Fibroblast of skin of right quadriceps (primary cell): ENCODE results near the gene CCDC144A.
A peak's percentile ranks its signal among the peaks of the same experiment; 100 is the strongest.
"Not testable (repeated sequence)": the region's sequence is repeated elsewhere in the genome, so short reads cannot be mapped to it uniquely, and the experiment has no call there.

Experiments used
- DNase-seq: peaks from one replicate; pipeline ENCODE4 v3.0.0-alpha.2; 2013

Gene CCDC144A, protein sequence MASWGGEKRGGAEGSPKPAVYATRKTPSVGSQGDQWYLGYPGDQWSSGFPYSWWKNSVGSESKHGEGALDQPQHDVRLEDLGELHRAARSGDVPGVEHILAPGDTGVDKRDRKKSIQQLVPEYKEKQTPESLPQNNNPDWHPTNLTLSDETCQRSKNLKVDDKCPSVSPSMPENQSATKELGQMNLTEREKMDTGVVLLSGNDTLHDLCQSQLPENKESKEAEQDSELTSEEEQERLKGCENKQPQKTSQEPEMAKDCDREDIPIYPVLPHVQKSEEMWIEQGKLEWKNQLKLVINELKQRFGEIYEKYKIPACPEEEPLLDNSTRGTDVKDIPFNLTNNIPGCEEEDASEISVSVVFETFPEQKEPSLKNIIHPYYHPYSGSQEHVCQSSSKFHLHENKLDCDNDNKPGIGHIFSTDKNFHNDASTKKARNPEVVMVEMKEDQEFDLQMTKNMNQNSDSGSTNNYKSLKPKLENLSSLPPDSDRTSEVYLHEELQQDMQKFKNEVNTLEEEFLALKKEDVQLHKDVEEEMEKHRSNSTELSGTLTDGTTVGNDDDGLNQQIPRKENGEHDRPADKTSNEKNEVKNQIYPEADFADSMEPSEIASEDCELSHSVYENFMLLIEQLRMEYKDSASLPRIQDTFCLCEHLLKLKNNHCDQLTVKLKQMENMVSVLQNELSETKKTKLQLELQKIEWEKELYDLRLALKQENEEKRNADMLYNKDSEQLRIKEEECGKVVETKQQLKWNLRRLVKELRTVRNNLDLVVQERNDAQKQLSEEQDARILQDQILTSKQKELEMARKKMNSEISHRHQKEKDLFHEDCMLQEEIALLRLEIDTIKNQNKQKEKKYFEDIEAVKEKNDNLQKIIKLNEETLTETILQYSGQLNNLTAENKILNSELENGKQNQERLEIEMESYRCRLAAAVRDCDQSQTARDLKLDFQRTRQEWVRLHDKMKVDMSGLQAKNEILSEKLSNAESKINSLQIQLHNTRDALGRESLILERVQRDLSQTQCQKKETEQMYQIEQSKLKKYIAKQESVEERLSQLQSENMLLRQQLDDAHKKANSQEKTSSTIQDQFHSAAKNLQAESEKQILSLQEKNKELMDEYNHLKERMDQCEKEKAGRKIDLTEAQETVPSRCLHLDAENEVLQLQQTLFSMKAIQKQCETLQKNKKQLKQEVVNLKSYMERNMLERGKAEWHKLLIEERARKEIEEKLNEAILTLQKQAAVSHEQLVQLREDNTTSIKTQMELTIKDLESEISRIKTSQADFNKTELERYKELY (N-terminal part only)

GRCh38 chr17:16689731-16690281, at the start of gene CCDC144A:
Gene CCDC144A (plus strand): TSS chr17:16690241. CDS start chr17:16690401, 160 bp downstream.
- not testable (repeated sequence) for DNase-seq

DNA sequence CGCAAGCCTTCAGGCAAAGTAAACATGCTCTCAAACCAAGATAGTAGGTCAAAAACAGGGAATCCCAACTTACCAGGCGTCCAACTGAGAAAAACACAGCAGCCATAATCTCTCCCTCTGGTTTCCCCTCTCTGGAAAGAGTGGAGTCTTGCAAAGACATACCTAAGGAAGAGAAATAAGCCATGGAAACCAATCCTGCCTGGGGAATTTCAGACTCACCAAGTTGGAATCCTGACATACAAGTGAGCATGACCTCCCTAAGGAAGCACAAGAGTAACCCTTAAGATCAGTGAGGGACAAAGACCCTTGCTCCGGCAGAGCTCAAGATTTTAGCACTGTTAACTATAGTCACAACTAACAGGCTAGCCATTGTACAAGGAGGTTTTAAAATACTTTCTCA, 40.5 kb upstream of the CCDC144A start:
- DNase-seq, result no peak

DNA sequence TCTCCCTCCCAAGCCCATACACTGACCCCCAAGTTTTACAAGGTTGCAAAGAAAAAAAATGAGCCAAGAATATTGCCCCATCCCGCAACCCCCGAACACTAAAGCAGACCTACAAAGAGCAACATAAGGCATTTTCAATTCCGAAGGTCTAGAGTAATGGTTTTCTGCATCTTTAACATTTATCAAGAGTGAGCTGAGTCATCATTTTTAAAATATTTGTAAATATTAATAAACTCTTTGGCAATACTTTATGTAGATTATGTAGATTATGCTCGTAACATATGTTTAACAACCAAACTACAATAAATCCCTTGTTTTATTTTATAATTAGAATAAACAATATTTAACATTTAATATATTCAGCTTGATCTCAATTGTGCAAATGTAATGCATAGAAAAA, 37.8 kb upstream of the CCDC144A start:
- DNase-seq, result no peak

DNA sequence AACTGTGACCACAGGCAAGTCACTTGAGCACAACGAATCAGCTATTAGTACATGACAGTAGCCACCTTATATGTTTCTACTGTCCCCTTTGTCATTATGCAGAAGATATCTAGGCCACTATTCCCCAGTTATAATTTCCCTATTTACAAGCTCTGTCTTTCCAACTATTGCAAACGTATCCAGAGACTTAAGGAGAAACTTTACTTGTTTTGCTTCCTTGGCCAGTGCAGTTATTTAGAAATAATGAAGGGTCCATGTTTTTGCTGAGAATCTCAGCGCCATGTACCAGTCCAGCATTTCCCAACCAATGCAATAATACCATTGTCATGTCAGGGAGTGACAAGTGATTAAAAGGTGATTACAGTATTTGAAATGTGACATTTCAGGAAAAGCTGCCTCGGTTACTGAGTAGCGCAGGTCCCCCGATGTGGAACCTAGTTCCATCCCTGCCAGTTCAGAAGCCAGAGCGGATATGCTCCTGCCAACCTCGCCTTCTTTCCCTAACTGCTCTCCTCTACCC, 37.1 kb upstream of the CCDC144A start:
- no peak for DNase-seq

DNA sequence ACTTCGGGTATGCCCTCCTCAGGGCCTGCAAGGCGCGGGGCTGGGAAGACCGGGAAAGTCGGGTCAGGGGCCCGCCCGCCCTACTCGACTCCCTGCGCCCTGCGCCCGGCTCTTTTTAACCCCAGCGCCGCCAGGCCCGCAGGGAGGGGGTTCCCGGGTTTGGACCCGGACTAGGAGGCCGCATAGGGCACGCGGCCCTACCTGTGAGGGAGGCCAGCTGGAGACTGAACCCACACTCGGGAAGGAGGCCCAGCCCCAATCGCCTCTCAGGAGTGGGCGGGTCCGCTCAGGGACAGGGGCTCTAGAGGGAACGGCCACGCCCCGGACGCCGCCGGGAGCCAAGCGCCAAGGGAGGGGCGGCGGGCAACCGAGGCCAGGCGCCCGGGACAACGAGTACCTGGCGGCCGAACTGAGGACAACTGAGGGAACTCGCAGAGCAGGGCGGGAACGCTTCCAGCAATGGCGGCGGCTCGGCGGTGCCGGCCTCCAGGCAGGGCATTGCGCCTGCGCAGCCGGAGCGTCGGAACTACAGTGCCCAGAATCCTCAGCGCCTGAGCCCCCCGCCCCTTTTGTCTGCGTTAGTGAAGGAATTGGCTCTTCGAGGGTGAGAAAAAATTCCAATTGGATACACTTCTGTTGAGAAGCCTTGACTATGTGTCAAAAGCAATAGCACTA, 36.5 kb upstream of the CCDC144A start, which contains the start of gene ZNF624:
TSS of gene ZNF624 (minus strand) at position 484 of the 675 bp plus-strand sequence.
- peak; percentile 91 for DNase-seq

DNA sequence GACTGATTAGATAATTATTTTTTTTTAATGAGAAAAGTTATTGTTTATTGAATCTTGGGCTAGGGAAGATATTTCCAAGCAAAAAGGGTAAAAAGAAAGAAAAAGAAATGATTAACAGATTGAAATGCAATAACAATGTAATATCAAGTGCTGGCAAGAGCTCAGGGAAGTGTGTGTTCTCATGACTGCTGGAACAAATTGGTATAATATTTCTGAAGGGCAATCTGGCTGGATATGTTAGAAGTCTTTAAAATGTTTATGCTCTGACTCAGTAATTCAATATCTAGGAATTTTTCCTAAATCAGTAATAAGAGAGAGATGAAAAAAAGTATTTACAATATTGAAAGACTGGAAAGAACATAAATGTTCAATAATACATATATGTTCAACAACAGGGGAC, 28.8 kb upstream of the CCDC144A start:
- DNase-seq, result no peak

DNA sequence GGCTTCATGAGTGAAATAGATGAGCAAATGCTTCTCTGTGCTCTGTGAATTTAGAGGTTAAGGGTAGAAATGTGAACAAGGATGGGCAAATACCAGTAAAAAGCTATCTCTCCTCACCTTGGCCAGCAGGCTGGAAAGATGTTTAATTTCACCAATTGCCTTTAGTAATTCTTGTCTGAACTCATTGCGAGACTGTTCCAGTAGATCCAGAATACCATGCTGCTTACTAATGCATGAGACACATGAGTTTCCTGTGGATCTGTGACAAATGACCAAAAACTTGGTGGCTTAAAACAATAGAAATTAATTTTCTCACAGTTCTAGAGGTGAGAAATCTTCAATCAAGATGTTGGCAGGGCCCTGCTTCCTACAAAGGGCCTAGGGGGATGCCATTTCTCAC, 27.1 kb upstream of the CCDC144A start:
- DNase-seq, result no peak

- DNase-seq, result not testable (repeated sequence)
Measured at GRCh38 chr17:16666553-16666906, 23.5 kb upstream of the CCDC144A start.

DNA sequence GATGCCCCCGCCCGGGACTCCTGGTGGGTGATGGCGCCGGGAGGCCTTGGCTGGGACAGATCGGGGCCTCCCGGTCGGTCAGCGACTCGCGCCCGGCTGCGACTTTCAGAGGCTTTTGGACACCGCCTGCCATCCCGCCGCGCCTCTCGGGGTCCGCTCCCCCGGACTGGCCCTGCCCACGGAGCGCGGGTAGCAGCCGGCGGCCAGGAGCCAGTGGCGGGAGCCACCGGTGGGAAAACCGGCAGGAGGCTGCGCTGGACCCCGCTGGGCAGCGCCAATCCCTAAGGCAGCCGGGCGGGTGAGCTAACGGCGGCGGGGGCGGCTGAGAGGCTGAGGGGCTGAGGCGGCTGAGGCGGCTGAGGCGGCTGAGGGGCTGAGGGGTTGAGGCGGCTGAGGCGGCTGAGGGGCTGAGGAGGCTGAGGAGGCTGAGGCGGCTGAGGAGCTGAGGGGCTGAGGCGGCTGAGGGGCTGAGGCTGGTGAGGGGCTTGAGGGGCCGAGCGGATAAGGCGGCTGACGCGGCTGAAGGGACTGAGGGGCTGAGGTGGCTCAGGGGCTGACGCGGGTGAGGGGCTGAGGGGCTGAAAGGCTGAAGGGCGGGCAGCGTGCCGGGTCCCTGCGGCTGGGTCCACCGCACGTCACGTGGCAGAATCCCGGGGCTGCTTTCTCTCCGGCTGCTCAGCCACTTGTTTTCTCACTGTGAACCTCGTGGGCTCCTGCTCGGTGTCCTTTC, 23.0 kb upstream of the CCDC144A start:
- not testable (repeated sequence) for DNase-seq

DNA sequence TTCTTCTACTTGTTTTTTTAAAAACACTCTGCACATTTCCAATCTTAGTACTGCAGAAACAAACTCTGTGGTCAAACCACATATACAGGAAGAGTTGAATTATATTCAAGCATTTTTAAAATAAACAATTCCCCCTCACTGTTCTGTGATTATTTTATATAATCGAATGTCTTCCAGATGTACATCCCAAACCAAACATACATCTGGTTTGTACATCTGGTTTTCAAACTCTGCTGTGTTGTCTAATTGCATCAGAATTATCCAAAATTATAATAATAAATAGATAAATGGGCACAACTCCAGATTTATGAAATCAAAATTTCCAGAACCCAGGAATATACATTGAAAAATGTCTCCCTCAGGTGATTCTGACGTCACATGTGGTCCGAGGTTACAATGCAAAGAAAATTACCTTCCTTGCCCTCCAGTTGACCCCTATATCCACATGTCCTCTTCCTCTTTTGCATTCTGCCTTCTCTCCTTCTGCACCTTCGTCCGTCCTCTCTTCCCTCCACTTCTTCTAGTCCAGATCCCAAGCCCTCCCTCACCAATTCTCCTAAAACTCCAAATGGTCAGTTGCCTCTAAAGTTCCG, 13.3 kb upstream of the CCDC144A start:
- peak; percentile 12 for DNase-seq

DNA sequence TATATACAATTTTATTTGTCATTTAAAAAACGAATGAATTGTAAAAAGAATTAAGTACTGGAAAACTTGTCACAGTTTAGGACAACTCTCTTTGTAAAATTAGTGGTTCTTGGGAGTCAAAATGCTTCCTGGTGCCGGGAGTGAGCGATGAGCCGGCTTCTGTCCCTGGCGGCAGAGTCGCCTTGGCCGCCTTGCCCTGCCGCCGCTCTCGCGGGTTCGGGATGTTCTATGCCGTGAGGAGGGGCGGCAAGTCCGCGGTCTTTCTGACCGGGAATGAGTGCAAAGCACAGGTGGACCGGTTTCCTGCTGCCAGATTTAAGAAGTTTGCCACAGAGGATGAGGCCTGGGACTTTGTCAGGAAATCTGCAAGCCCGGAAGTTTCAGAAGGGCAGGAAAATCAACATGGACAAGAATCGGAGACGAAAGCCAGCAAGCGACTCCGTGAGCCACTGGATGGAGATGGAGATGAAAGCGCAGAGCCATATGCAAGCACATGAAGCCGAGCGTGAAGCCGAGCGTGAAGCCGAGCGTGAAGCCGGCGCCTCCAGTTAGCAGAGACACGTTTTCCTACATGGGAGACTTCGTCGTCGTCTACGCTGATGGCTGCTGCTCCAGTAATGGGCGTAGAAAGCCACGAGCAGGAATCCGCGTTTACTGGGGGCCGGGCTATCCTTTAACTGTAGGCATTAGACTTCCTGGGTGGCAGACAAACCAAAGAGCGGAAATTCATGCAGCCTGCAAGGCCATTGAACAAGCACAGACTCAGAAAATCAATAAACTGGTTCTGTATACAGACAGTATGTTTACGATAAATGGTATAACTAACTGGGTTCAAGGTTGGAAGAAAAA, 6.5 kb upstream of the CCDC144A start:
- DNase-seq, result not testable (repeated sequence)

GRCh38 chr17:16686019-16686418, 4.0 kb upstream of the CCDC144A start:
- not testable (repeated sequence) for DNase-seq

DNA sequence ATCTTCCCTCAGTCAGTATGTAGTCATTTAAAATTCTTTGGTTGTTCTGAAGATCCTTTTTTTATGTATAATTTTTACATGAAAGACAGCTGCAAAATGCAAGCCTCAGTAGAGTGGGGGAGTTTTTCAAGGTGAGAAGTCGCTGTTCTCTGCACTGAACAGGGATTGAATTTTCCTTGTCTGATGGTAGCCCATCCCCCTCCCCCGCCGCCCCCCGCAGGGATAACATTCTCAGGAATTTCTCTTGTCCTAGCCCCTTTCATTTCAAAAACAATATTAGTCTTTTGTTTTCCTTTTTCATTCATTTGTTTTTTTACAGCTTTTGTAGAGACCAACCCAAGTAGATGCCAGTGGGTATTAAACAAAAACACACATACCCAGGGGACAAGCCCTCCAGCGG, 2.9 kb upstream of the CCDC144A start:
- not testable (repeated sequence) for DNase-seq

GRCh38 chr17:16690447-16690846, 406 bp downstream of the CCDC144A start:
- DNase-seq, result not testable (repeated sequence)

DNA sequence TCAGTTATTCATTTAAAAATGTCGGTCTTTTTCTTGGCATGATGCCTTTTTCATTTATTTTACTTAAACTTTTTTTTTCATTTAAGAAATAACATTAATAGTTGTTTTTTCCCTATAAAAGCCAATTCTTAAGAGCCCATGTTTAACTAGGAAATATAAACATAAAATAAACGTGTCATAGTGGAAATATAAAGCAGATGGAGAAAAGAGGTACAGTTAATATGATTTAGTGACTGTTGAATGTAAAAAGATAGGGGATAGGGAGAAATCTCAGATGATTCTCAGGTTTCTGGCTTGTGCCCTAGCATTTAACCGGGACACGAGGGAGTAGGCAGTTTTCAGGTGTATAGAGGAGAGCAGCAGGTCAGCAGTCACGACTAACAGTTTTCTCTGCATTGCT, 7.6 kb downstream of the CCDC144A start:
- not testable (repeated sequence) for DNase-seq

DNA sequence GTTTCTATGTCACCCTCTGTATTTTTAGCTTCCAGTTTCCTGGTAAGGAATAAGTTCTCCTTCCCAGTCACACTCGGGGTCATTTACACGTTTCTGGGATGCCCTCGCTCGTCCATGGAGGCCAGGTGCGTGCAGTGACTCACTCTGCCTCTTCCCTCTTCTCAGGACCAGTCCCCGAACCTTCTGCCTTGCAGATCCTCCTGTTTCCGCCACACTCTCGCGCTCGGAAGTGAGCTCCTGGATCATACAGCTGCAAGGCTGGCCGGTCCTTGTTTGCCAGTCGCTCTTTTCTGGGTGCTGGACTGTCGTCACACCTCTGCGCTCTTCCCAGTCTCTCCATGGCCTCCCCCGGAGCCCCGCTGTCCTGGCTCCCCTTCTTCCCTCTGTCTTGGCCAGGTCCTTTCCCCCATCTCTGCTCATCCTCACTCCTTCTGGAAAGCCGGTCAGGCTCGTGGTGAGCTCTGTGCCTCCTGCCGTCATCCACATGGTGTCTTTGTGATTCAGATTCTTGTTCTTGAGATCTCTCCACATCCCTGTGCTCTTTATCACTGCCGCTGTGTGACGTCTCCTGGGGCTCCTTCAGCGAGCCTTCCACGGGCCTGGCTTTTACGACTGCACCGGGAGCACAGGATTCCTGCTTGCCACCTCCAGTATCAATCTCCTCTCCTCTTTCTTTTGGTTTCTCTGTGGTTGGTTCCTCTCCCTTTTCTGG, 55.6 kb downstream of the CCDC144A start:
- DNase-seq, result peak; percentile 32

DNA sequence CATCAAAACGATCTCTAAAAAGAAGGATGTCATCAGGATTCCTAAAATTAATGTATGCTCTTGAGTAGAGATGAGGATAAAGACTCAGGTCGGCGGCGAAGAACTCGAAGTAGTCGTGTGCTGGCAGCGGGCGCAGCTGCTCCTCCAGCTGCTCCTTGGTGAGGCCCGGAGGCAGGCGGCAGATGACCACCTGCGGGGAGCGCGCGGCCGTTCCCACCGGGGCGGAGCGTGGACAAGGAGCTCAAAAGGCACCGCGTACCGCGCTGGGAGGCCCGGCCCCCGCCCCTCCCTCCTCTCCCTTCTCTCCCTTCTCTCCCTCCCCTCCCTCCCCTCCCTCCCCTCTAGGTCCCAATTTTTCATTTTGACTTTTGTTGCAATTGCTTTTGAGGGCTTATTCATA, 56.5 kb downstream of the CCDC144A start:
- DNase-seq, result not testable (repeated sequence)

- DNase-seq, result not testable (repeated sequence)
Measured at GRCh38 chr17:16750515-16750914, 60.5 kb downstream of the CCDC144A start.
